Central memory CD4-positive, alpha-beta T cell (primary cell): Measurements from ENCODE around the gene DRD1.
"Not testable (repeated sequence)": the region's sequence is repeated elsewhere in the genome, so short reads cannot be mapped to it uniquely, and the experiment has no call there.

Experiments used
- DNase-seq: peaks from one replicate; pipeline ENCODE4 v3.0.0; 2022

DRD1 gene

DNA sequence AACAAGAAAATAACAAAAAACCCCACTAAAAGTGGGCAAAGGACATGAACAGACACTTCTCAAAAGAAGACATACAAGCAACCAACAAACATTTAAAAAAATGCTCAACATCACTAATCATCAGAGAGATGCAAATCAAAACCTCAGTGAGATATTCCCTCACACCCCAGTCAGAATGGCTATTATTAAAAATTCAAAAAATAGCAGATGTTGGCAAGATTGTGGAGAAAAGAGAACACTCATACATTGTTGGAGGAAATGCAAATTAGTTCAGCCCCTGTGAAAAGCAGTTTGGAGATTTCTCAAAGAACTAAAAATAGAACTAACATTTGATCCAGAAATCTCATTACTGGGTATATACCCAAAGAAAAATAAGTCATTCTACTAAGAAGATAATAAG lies 19.4 kb downstream of the DRD1 start:
- DNase-seq, result not testable (repeated sequence)

DNA sequence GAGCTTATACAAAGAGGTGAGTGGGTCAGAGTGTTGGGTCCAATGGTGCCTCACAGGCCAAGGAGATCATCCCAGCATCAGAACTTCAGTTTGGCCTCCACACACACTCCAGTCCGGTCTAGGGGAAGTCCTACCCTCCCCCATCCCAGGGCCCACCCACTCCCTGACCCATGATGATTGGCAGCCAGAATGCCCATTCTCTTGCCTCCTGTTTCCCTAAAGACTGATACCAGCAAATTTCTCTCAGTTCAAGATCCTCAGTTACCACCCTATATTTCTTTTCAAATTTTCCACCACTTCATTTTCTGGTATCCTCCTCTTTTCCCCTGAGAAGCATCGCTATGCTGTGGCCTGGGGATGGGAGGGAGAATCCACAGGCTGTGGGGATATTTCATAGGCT lies 21.9 kb downstream of the DRD1 start:
- no peak for DNase-seq

DNA sequence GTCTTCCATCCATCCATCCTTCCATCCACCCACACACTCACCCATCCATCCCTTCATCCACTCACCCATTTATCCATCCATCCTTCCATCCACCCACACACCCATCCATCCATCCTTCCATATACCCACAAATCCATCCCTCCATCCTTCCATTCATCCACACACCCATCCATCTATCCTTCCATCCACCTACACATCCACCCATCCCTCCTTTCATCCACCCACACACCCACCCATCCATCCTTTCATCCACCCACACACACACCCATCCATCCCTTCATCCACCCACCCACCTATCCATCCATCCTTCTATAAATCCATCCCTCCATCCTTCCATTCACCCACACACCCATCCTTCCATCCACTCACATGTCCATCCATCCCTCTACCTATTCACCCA lies 23.6 kb downstream of the DRD1 start:
- no peak for DNase-seq

DNA sequence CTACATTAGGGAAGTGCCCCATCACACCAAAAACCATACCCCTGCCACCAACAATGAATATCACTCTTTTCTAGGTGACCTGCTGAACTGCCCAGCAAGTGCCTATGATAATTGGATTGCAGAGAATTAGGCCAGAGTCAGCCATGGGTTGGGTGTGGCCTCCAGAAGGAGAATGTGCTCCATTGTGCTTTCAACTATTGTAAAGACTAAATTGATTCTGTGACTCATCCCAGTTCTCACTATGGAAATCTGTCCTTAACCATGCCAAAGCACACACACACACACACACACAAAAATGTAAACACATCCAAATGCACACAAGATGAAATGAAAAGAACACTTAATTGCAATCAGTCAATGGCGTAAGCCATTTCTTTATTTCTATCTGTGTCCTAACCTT lies 25.7 kb downstream of the DRD1 start:
- no peak for DNase-seq

DNA sequence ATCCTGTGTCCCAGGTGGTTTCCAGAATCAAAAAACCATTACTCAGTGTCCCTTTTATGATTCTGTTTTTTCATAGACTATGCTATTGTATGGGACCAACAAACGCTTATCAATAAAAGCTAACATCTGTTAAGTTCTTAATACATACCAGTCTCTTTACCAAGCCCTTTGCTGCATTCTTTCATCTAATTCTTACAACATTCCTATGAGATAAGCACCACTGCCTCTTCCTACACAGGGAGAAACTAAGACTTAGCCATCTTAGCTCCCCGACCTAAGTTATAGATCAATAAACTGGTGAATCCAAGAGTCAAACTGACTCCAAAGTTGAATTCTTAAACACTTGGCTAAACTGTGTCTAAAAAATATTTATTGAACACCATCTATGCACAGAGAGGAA lies 26.6 kb downstream of the DRD1 start:
- no peak for DNase-seq

DNA sequence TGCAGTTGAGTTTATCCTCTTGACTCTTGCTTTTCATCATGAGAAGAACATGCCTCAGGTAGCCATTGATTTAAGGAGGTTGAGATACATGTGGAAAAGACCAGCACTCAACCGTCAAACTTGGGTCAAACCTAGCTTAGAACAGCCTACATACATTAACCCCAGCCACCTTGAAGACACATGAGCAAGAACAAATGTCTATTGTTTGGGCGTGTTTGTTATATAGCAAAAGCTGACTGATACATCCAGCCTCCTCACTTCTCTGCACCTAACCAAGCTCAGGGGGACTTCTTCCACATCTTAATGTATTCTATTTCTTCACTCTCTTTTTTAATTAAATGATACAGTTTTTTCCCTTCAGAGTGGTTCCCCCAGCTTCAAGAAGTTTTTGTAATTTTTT lies 28.7 kb downstream of the DRD1 start:
- DNase-seq, result no peak

DNA sequence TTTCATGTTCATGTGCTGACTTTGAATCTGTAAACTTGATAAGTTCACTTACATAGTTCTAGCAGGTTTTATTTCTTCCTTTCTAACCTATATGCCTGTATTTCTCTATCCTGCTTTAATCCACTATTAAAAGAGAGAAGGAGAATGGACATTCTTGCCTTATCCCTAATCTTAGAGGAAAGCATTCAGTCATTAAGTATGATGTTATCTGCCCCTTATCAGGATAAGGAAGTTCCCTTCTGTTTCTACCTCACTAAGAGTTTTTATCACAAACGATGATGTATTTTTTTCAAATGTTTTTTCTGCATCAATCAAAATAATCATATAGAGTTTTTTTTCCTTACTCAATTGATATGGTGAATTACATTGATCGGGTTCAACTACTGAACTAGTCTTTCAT lies 33.1 kb downstream of the DRD1 start:
- no peak for DNase-seq

DNA sequence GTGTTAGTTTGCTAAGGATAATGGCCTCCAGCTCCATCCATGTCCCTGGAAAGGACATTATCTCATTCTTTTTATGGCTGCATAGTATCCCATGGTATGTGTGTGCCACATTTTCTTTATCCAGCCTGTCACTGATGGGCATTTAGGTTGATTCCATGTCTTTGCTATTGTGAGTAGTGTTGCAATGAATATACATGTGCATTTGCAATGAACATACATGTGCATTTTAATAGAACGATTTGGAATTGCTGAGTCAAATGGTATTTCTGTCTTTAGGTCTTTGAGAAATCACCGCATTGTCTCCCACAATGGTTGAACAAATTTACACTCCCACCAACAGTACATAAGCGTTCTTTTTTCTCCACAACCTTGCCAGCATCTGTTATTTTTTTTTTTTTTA lies 37.7 kb downstream of the DRD1 start:
- no peak for DNase-seq

DNA sequence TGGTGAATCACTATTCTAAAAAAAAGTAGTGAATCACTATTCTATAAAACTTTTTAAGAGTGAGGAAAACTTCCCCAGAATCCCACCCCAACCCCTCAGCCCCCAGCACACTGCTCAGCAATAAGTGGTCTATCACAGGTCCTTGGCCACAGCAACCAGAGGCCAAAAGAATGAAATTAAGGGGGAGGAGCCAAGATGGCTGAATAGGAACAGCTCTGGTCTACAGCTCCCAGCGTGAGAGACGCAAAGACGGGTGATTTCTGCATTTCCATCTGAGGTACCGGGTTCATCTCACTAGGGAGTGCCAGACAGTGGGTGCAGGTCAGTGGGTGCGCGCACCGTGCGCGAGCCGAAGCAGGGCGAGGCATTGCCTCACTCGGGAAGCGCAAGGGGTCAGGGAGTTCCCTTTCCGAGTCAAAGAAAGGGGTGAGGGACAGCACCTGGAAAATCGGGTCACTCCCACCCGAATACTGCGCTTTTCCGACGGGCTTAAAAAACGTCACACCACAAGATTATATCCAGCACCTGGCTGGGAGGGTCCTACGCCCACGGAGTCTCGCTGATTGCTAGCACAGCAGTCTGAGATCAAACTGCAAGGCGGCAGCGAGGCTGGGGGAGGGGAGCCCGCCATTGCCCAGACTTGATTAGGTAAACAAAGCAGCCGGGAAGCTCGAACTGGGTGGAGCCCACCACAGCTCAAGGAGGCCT lies 46.2 kb downstream of the DRD1 start:
- DNase-seq, result not testable (repeated sequence)

DNA sequence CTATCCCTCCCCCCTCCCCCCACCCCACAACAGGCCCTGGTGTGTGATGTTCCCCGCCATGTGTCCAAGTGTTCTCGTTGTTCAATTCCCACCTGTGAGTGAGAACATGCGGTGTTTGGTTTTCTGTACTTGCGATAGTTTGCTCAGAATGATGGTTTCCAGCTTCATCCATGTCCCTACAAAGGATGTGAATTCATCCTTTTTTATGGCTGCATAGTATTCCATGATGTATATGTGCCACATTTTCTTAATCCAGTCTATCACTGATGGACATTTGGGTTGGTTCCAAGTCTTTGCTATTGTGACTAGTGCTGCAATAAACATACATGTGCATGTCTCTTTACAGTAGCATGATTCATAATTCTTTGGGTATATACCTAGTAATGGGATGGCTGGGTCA lies 48.6 kb downstream of the DRD1 start:
- DNase-seq, result not testable (repeated sequence)

DNA sequence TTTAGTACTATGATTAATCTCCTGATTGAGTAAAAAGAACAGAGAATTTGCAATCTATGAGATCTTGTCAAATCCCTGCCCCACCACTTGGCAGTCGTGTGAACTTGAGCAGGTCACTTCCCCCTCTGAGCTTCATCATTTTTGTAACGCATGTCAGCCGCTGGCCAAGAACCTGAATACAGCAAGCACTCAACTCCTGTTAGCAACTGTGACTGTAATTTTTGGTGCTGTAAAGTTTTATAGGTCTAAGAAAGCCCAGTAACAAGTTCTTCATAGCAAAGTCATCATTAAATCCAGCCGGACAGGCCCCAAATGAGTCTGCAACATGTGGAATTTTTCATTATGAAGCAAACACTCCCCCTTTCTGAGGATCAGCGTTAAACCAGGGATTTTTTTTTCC lies 49.4 kb downstream of the DRD1 start:
- no peak for DNase-seq

DNA sequence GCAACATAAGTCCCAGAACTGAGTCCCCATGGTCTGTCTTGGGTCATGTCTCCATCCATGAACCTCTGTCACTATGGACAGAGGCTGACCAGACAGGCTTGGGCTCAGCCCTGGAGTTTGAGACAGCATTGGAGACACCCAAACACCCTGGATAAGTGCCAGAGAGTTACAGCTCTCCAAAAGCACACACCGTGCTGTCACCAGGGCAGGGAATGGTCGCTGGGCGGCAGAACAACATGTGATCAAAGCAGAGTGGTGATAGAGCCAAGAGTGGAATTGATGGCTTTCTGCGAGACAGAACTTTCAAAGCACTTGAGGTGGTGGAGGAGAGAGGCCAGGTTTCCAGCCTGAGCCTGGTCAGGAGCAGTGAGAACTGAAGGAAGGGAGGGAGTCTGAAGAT lies 50.1 kb downstream of the DRD1 start:
- no peak for DNase-seq

DNA sequence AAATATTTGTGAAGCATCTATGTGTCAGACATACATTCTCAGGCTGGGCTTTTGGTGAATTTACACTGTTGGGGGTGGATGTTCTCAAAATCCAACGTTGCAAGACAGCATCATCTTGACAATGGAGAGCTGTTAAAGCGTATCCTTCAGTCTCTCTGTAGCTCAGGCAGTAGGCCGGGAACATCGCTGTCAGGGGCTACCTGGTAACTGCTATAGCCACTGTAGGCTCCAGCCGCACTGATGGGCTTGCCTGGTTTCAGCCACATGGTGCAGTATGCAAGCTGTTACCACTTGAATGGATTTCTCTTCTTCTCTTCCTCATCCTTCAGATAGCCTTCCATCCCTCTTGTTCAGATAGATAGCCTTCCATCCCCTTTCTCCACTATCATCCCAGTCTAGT lies 51.7 kb downstream of the DRD1 start:
- DNase-seq, result no peak

DNA sequence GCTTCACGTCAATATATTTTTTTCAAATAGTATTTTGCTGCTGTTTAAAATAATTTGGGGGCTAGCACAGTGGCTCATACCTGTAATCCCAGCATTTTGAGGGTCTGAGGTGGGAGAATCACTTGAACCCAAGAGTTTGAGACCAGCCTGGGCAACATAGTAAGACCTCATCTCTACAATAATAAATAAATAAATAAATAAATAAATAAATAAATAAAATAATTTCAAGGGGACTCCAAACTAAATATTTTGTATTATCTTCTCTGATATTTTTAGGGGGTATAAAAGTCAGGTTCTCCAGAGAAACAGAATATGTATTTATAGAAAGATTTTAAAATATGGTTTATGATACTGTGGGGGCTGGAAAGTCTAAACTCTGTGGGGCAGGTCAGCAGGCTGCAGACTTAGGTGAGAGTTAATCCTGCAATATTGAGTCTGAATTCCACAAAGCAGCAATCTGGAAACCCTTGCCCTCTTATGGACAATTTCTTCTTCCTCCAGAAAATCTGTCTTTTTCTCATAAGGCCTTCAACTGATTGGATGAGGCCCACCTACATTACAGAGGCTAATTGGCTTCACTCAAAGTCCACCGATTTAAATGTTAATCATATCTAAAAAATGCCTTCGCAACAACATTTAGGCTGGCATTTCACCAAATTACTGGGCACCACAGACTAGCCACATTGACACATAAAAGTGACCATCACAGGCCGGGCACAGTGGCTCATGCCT lies 53.5 kb downstream of the DRD1 start:
- DNase-seq, result no peak
